Vagina (tissue), 2 donors: ENCODE data around the gene DCT. TPM values are rescaled to one million over a fixed set of nuclear protein-coding genes. Genes with fewer than 3 reads are reported as not detected.
"Not testable (repeated sequence)": the region's sequence is repeated elsewhere in the genome, so short reads cannot be mapped to it uniquely, and the experiment has no call there.

ENCODE experiments used
- DNase-seq, 2 donors: peaks; one replicate each; pipeline ENCODE4 v3.0.0-alpha.2; 2017; ENCODE audit errors: extremely low spot score in 2 of 2
- H3K27ac ChIP-seq: fragments of 200-600 bp; sonication (generic); one replicate; pipeline ENCODE4 v1.5.1; 2019
- H3K27me3 ChIP-seq: fragments of 200-600 bp; sonication (generic); one replicate; pipeline ENCODE4 v1.5.1; 2019
- H3K36me3 ChIP-seq, 2 donors: fragments of 200-600 bp; sonication (generic); one replicate each; pipeline ENCODE4 v1.5.1; 2017 to 2019
- H3K4me1 ChIP-seq: fragments of 200-600 bp; sonication (generic); one replicate; pipeline ENCODE4 v1.5.1; 2019
- H3K4me3 ChIP-seq, 2 donors: fragments of 200-600 bp; sonication (generic); 1 replicate in 1 of 2; 2 replicates in 1 of 2; pipeline ENCODE4 v1.5.1; 2016 to 2019
- H3K9me3 ChIP-seq: fragments of 200-600 bp; sonication (generic); one replicate; pipeline ENCODE4 v1.5.1; 2019
- POLR2A ChIP-seq, 2 donors: fragments of 450-650 bp; IDR thresholded peaks; one replicate each; pipeline ENCODE4 v1.6.1; 2017; ENCODE audit warnings: antibody characterized with exemption in 2 of 2, mild to moderate bottlenecking in 2 of 2, moderate library complexity in 2 of 2
- POLR2AphosphoS5 ChIP-seq, 2 donors: sonication (generic); formaldehyde crosslinking; IDR thresholded peaks; one replicate each; pipeline ENCODE4 v1.9.0; 2017; ENCODE audit warnings: antibody characterized with exemption in 2 of 2, mild to moderate bottlenecking in 2 of 2, low read depth in 1 of 2; ENCODE audit not compliant: insufficient read depth in 1 of 2
- intact Hi-C: fragments of 100-400 bp; cut with DNase I; formaldehyde crosslinking; loops from one replicate; pipeline ENCODE4 v1.15.1; 2023
- total RNA-seq: library from RNA; depleted of rRNA; stranded (reverse); fragments of >200 nt; gene quantifications from one replicate; pipeline ENCODE4 v1.2.3, GENCODE V29; 2016
- TF ChIP-seq, protein P1 (sequence below), 3 experiments: fragments of 450-650 bp in 2 of 3; fragments of 200-600 bp in 1 of 3; sonication (generic) in 1 of 3; IDR thresholded peaks; one replicate each; pipeline ENCODE4 v1.5.1; 2017 to 2019; ENCODE audit warnings: antibody characterized with exemption in 3 of 3, mild to moderate bottlenecking in 2 of 3, moderate library complexity in 2 of 3

DCT gene
- total RNA-seq, 1 donor from 2014 or later, result not detected

DNA sequence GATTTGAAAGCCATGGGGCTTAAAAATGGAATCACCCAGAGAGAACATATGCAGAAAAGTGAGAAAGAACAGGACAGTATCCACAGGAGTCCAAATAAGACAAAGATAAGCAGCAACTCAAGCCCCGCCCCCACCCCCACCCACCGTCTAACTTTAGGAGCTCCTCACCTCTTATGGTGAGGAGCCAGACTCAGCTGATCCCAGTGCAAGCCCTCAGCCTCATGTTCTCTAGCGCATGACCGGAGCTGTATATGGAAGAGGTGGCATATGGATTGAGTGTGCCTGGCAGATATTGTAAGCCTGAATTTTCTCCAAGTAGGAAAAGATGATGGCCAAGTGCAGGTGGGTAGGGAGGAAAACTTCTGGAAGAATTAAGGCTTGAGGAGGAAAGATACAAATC lies 36.4 kb upstream of the DCT start:
- Histone ChIP-seq H3K4me1 (no peaks in the 10 kb centered on the region), H3K27me3 (no peaks in the 10 kb centered on the region), H3K27ac (no peak overlapping the region), H3K9me3 (no peaks in the 10 kb centered on the region), H3K36me3 (no peaks in the 10 kb centered on the region), H3K4me3 (no peak overlapping the region)
- TF ChIP-seq, protein P1, sequence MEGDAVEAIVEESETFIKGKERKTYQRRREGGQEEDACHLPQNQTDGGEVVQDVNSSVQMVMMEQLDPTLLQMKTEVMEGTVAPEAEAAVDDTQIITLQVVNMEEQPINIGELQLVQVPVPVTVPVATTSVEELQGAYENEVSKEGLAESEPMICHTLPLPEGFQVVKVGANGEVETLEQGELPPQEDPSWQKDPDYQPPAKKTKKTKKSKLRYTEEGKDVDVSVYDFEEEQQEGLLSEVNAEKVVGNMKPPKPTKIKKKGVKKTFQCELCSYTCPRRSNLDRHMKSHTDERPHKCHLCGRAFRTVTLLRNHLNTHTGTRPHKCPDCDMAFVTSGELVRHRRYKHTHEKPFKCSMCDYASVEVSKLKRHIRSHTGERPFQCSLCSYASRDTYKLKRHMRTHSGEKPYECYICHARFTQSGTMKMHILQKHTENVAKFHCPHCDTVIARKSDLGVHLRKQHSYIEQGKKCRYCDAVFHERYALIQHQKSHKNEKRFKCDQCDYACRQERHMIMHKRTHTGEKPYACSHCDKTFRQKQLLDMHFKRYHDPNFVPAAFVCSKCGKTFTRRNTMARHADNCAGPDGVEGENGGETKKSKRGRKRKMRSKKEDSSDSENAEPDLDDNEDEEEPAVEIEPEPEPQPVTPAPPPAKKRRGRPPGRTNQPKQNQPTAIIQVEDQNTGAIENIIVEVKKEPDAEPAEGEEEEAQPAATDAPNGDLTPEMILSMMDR (IDR thresholded peaks at IDR 0.05), result no peak
- TF ChIP-seq POLR2A (IDR thresholded peaks at IDR 0.05) (no peak), POLR2AphosphoS5 (IDR thresholded peaks at IDR 0.05; ENCODE audit: insufficient read depth in 1 of 2, low read depth in 1 of 2) (no peak)
- intact Hi-C loops, result loop anchor here (5.0 kb wide), 1 partner anchor 926 kb away; no protein-coding TSS in a partner anchor
- no peak for DNase-seq

DNA sequence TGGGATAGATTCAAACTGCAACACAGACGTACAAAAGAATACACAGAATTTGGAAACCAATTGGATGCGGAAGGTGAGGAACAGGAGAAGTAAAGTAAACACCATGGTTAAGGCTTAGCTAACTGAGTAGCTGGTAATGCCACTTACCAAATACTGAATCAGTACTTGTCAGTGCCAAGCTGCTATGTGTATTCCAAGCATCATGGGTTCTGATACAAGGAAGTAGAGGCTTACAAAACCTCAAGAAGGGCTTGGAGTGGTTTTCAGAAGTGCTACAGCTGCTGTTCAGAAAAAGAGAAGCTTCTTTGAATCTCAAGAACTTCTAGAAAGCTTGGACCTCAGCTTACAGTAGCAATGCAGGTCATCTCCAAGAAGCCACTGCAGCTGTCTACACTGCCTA lies 35.9 kb upstream of the DCT start:
- H3K4me3 ChIP-seq, result no peak overlapping the region
- no peak for DNase-seq
- no peaks in the 10 kb centered on the region for H3K4me1 ChIP-seq
- TF ChIP-seq POLR2AphosphoS5 (IDR thresholded peaks at IDR 0.05; ENCODE audit: insufficient read depth in 1 of 2, low read depth in 1 of 2) (no peak), POLR2A (IDR thresholded peaks at IDR 0.05) (no peak)
- TF ChIP-seq, protein P1 (IDR thresholded peaks at IDR 0.05), result no peak
- no peaks in the 10 kb centered on the region for H3K9me3 ChIP-seq
- H3K36me3 ChIP-seq, result no peaks in the 10 kb centered on the region
- H3K27me3 ChIP-seq, result no peaks in the 10 kb centered on the region
- no peak overlapping the region for H3K27ac ChIP-seq
- intact Hi-C loops, result loop anchor here (5.0 kb wide), 1 partner anchor 927 kb away; no protein-coding TSS in a partner anchor

DNA sequence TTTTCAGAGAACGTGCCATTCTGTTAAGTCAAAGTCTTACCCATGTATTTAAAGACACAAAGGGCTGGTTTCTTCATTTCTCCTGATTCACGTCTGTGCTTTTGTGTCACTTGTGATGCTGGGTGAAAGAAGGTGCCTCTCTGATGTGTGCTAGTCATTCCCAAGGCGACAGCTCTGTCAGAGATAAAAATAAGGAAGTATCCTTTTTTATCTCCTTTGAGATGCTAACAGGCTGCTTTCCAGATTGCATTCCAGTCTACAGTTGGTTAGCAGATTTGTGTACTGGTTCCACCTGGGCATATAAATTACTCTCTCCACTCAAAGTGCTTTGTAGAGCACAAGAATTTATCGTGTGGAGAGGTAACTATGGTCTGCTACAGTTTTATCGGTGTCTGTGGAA lies 33.5 kb upstream of the DCT start:
- Histone ChIP-seq H3K27me3 (no peaks in the 10 kb centered on the region), H3K4me3 (no peak overlapping the region), H3K4me1 (no peaks in the 10 kb centered on the region), H3K27ac (no peak overlapping the region), H3K36me3 (no peaks in the 10 kb centered on the region), H3K9me3 (no peaks in the 10 kb centered on the region)
- no peak for TF ChIP-seq POLR2AphosphoS5 (IDR thresholded peaks at IDR 0.05; ENCODE audit: insufficient read depth in 1 of 2, low read depth in 1 of 2)
- TF ChIP-seq, protein P1 (IDR thresholded peaks at IDR 0.05), result no peak
- TF ChIP-seq POLR2A (IDR thresholded peaks at IDR 0.05), result no peak
- intact Hi-C loops, result no loop called here
- DNase-seq, result no peak

DNA sequence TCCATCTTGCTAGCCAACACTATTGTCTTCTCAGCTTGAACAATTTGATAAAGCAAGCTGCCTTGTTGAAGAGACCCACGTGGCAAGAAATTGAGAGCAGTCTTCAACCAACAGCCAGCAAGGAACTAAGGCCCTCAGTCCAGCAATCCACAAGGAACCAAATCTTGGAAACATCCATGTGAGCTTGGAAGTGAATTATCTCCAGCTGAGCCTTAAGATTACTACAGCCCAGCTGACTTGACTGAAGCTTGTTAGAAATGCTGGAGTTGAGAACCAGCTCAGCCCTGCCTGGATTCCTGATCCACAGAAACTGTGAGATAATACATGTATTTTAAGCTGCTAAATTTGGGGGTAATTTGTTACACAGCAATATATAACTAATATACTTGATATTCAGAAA lies 26.2 kb upstream of the DCT start:
- H3K4me1 ChIP-seq, result no peaks in the 10 kb centered on the region
- DNase-seq, result no peak
- no peak overlapping the region for H3K4me3 ChIP-seq
- TF ChIP-seq POLR2A (IDR thresholded peaks at IDR 0.05) (no peak), POLR2AphosphoS5 (IDR thresholded peaks at IDR 0.05; ENCODE audit: insufficient read depth in 1 of 2, low read depth in 1 of 2) (no peak)
- TF ChIP-seq, protein P1 (IDR thresholded peaks at IDR 0.05), result no peak
- H3K27ac ChIP-seq, result no peak overlapping the region
- H3K9me3 ChIP-seq, result no peaks in the 10 kb centered on the region
- no peaks in the 10 kb centered on the region for H3K27me3 ChIP-seq
- no peaks in the 10 kb centered on the region for H3K36me3 ChIP-seq
- intact Hi-C loops, result no loop called here

DNA sequence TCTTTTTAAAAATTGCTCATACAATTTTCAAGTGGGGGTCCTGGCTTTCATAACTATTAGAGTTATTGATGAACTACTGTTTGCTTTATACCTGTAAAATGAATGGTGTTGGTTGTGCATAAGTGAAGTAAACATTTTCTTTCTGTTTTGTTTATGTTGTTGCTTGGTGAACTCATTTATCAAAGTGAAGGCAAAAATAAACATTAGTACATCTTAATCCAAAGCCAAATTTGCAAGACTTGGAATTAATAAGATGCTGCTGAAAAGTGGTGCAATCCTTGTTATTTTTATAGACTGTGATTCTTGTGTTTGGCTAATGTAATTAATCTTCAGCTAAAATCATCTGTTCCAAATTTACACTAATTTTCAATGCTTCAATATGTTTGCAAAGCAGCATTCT lies 24.4 kb upstream of the DCT start:
- Histone ChIP-seq H3K27me3 (no peaks in the 10 kb centered on the region), H3K4me1 (no peaks in the 10 kb centered on the region), H3K36me3 (no peaks in the 10 kb centered on the region), H3K27ac (no peak overlapping the region), H3K9me3 (no peaks in the 10 kb centered on the region), H3K4me3 (no peak overlapping the region)
- DNase-seq, result no peak
- intact Hi-C loops, result no loop called here
- TF ChIP-seq POLR2AphosphoS5 (IDR thresholded peaks at IDR 0.05; ENCODE audit: insufficient read depth in 1 of 2, low read depth in 1 of 2) (no peak), POLR2A (IDR thresholded peaks at IDR 0.05) (no peak)
- TF ChIP-seq, protein P1 (IDR thresholded peaks at IDR 0.05), result no peak

DNA sequence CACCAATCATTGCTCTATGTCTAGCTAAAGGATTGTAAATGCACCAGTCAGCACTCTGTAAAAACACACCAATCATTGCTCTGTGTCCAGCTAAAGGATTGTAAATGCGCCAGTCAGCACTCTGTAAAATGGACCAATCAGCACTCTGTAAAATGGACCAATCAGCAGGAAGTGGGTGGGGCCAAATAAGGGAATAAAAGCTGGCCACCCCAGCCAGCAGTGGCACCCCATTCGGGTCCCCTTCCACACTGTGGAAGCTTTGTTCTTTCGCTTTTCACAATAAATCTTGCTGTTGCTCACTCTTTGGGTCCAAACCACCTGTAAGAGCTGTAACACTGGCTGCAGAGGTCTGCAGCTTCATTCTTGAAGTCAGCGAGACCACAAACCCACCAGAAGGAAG lies 19.3 kb upstream of the DCT start:
- H3K9me3 ChIP-seq, DNase-seq, H3K36me3 ChIP-seq, H3K4me1 ChIP-seq, H3K4me3 ChIP-seq, H3K27me3 ChIP-seq, H3K27ac ChIP-seq, intact Hi-C loops: not testable (repeated sequence)
